HG03175 (cell line): ENCODE measurements around the gene DNM3.
"Not testable (repeated sequence)": the region's sequence is repeated elsewhere in the genome, so short reads cannot be mapped to it uniquely, and the experiment has no call there.

Experiments used
- ATAC-seq: cut with Tn5 transposase; IDR thresholded peaks from one replicate; pipeline ENCODE4 v1.9.1; 2021; ENCODE audit warnings: mild to moderate bottlenecking, moderate library complexity; ENCODE audit not compliant: unreplicated experiment

DNM3 gene

DNA sequence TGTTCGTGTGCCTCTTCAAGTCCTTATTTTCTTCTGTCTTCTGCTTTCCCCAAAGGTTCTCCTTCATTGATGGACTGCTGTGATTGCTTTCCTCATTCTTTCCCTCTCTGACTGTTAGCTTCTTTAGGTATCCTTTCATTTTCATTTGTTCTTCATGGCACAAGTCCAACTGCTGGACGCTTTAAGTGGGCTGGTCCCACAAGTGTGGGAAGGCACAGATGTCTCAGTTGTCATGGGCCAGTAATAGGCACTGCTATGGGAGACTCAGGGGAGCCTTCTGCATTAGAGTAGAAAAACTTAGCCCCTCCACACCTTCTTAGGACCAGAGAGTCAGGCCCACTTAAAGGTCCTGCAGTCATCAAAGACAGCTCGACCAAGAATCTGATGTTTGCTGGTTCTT, 456.8 kb downstream of the DNM3 start:
- ATAC-seq = no peak

DNA sequence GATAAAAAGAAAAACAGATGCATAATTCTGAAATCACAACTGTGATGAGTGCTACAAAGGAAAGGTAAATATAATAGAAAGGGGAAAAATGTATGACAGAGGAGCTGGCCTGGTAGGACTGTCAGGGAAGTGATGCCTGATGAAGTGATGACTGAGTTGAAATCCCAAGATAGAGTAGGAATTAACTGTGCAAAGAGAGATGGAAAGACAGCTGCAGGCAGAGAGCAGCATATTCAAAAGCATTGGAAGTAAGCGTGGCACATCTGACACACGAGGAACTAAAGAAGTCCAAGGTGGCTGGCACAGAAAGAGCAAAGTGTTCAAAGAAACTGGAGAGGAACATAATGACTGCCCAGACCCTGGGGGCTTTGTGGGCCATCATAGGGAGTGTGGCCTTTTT, 457.6 kb downstream of the DNM3 start:
- ATAC-seq = no peak

DNA sequence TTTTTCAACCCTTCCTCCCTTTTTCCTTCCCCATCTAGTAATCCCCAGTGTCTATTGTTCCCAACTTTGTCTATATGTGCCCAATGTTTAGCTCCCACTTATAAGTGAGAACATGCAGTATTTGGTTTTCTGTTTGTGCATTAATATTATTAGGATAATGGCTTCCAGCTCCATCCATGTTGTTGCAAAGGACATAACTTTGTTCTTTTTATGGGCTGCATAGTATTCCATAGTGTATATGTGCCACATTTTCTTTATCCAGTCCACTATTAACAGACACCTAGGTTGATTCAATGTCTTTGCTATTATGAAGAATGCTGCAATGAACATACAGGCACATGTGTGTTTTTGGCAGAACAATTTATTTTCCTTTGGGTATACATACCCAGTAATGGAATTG, 458.2 kb downstream of the DNM3 start:
- no peak for ATAC-seq

DNA sequence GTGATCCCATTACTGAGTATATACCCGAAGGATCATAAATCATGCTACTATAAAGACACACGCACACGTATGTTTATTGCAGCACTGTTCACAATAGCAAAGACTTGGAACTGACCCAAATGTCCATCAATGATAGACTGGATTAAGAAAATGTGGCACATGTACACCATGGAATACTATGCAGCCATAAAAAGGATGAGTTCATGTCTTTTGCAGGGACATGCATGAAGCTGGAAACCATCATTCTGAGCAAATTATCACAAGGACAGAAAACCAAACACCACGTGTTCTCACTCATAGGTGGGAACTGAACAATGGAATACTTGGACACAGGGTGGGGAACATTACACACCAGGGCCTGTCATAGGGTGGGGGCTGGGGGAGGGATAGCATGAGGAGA, 466.2 kb downstream of the DNM3 start:
- ATAC-seq = not testable (repeated sequence)

DNA sequence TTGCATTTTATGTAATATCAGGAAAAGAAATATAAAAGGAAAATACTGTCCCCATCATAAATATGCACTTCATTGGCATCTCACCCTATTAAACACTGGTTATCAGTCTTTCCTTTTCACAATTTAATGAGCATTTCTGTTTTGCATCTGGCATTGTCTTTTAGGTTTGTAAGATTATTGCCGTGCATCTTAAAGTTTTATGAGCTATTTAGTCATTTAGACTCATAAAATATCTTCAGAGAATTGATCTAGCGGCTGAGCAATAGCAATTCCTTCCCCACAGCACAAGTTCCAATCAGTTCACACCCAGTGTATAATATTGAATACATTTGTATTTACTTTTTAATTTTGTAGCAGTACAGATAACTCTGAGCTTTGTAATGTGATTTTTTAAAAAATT, 466.8 kb downstream of the DNM3 start:
- no peak for ATAC-seq

DNA sequence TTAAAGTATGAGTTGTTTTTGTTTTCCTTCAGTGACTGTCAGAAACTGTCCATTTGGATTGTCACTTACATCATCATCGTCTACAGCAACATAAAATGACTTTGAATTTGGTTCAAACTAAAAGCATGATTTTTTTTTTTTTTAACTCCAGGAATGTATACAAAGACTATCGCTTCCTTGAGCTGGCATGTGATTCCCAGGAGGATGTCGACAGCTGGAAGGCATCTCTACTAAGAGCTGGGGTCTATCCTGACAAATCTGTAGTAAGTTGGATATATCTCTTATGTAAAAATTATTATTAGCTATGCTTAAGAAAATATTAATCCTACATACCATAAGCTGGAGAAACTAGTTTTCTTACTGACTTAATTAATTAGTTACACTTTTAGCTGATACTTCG, 467.3 kb downstream of the DNM3 start:
- no peak for ATAC-seq

DNA sequence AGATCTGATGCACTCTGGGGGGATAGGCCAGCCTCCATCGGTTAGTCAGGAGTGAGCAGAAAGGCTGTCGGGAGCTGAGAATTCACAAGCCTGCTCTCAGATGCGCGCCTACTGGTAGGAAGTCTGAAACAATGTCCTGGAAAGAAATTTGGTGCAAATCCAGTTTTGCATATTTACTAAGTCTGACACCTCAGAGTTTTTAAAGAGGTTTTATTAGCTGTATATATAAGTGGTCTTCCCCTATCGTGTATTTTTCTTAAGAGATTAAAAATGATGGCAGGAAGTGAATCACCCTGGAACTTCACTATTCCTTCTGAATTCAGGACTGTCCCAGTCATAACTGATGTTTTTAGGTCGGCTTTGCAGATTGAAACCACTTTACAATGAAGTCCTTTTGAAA, 479.4 kb downstream of the DNM3 start:
- no peak for ATAC-seq

DNA sequence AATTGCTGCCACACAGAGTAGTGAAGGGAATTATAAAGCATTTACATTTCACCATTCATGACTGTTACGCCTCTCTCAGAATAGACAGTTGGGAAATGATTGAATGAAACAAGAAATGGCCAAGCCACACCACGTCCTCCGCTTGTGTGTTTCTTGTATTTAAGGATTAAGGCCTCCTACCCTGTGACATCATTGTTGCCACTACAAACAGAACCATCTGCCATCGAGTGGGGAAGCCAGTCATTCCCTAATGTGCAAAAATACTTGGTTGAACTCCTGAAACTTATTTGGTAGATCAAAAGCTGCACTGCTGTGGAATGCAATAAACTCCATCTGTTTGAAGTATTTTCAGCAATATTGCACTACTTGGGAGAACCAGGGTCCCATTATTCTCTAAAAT, 480.2 kb downstream of the DNM3 start:
- no peak for ATAC-seq

DNA sequence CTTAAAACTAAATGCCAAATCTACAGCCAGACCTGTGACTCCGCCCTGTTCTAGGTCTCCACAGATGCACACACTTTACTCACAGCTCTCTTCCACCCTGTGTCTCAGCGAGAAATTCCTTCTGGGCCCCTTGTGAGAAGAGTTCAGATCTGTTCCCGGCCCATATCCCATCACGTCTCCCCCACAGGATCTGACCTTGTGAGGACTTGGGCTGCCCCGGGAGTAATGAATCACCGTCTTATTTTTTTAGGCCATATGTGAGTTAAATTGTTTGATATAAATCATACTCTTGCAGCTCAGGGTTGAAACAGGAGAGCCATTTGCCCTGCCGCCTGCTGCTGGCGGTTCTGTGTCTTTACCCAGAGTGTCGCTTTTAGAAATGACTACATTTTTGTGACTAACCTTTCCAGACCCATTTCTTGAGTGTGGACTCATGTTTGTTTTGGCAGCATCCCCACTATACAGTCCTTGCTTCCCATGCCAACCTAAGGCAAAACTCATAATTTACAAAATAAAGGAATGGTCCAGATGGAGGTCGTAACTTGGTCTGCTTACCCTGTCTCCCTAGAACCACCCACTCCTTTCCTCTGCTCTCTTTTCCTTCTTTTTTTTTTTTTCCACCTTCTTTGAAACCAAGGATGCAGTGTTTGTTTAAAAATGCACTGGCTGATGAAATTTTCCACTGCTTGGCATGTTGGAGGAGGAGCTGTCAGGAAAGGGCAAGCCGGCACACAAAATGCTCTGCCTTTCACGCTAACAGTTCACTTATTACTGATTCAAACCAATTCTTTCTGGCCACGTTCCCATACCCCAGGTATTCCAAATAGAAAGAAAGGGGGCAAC, 481.1 kb downstream of the DNM3 start:
- ATAC-seq = no peak

DNA sequence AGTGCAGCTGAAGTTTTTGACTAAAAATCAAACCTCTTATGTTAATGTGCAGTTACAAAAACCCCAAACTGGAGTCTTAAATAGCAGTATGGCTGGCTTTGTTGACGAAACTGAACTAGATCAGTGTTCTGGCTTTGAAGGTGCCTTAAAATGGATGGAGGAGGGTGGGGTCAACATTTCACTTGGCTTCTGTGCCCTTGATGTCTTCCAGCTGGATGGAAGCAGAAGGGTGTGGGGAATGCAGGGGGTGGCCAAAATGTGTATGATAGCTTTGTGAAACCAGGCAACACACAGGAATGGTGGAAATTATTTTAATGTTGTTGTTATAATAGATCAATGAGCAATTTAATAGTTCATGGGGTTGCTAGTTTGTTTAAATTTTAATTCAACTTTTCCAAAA, 482.4 kb downstream of the DNM3 start:
- no peak for ATAC-seq

DNA sequence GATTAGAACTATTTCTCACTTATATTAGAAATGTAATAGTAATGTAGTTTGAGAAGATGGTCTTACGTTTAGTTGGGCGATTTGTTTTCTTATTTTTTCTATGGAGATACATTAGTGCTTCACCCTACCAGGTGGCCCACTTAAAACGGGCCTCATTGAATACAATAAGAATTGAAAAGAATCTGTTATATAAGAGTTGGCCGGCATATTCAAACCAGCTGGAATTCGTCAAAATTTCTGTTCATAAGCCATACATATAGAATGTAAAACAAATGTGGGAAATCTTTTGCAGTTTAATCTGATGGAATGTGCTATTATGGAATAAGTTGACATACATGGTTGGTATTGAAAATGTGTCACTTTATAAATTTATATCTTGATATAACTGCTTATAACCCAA, 482.8 kb downstream of the DNM3 start:
- ATAC-seq = no peak

DNA sequence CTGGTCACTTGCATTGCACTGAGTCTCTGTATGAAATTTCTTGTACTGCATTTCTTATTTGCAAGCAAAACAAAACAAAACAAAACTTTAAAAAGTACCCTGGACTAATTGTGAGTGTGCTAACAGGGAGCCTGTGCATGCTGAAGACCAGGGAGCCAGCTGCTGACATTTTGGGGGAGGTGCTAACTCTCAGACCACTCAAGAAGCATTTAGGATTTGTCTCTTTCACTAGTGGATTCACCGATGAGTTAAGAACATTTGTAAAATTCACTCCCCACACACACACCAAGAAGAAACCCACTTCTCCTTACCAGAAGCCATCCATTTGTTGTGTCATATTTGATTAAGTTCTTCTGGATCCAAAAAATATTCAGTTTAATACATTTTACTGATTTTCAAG, 483.5 kb downstream of the DNM3 start:
- no peak for ATAC-seq

DNA sequence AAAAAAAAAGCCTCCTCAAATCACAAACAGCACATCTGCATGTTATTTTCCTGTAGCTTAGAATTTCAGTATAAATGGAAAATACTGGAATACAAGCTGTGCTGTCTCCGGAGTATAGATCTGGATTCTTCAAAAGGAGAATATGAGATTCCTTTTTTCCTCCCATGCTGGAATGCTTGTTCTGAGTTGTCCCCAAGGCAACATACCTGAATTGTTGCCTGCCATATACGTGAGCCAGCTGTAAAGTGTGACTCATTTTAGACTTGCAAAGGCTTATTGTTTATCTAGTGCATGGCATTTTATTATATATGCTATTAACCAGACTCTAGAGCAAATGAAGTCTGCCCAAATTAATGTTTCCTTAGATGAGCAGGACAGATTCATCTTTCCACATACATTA, 484.2 kb downstream of the DNM3 start:
- no peak for ATAC-seq

DNA sequence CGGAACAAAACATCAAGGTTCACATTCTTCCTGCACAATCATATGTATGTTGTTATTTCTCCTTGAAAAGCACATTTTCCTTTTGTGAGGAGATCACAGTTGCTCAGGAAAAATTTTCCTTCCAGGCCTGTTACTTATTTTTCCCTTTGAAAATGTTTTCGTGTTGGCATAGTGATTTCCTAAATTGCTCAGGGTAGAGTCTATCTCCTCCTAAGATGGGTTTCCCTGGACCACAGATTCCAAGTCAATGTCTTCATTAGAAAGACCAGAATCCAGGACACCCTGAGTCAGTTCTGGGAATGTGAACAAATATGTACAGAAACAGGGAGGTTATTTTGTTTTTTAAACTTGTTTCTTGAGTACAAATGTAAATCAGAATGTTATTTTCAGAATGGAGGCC, 484.8 kb downstream of the DNM3 start:
- ATAC-seq = no peak

DNA sequence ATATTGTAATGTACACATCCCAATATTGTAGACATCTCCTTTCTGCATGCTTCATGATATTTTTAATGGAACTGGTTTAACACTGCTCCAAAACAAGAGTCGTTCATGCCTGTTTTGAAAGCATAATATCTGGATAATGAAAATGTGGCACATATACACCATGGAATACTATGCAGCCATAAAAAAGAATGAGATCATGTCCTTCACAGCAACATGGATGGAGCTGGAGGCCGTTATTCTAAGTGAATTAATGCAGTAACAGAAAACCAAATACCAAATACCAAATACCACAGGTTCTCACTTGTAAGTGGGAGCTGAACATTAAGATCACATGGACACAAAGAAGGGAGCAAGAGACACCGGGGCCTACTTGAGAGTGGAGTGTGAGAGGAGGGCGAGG, 487.0 kb downstream of the DNM3 start:
- ATAC-seq = no peak

DNA sequence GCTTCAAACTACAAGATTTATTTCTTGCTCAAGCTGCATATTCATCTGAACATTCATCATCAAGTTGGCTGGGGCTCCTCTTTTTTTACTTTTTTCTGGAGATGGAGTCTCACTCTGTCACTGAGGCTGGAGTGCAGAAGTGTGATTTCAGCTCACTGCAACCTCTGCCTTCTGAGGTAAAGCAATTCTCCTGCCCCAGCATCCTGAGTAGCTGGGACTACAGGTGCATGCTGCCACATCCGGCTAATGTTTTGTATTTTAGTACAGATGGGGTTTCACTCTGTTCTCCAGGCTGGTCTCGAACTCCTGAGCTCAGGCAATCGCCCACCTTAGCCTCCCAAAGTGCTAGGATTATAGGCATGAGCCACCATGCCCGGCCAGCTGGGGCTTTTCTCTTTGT, 490.9 kb downstream of the DNM3 start:
- no peak for ATAC-seq

DNA sequence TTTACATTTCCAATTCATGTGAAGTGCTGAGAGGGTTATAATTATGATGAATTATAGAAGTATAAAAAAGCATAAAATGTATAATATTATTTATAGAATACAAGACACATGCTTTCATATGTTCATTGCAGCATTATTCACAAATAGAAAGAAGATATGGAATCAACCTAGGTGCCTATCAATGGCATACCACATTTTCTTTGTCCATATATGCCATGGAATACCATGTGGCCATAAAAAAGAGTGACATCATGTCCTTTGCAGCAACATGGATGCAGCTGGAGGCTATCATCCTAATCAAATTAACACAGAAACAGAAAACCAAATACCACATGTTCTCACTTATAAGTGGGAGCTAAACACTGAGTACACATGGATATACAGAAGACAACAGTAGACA, 494.1 kb downstream of the DNM3 start:
- no peak for ATAC-seq

DNA sequence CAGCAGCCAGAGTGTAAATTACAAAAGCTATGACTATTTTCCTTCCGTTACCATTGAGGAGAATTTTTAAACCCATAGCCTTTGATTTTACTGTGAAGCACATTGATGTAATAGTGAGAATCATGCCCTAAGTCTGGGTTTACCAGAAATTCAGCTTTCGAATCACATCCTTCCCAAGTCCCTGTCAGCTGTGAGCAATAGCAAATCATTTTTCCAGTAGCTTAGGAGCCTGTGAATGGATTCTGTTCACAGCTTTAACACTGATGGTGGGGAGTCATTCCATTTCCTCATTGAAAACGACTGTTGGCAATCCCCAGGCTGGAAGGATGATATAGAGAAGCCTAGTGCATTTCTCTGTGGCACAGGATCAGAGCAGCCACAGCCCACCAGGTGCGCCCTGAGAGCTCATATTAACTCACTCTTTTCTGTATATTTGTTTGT, 497.0 kb downstream of the DNM3 start:
- ATAC-seq = no peak

DNA sequence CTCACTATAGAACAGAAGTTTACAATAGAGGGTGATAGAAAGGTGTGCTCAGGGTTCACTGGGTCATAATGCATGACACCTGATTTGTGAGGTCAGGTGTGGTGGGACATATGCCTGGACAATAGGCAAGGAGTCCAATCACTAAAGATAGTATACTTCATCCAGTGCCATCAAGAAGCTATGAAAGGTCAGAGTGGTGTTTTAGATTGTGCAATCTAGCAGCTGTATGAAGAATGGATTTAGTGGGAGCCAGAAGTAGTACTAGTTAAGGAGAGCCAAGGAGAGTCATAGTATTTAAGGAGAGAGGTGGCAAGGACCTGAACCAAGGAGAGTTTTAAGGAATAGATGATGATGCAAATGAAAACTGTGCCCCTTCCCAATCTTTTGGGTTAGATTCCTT, 498.5 kb downstream of the DNM3 start:
- no peak for ATAC-seq

DNA sequence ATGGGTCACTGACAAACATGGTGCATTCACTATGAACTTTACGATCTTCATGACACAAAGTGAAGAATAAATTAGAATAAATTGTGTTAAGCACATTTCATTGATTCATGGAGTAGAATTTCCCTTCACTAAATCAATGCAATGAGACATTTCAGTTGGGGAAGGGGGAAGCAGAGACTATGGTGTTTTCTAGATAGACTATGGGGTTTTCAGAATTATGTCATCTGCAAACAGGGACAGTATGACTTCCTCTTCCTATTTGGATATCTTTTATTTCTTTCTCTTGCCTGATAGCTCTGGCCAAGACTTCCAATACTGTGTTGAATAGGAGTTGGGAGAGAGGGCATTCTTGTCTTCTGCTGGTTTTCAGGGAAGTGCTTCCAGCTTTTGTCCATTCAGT, 499.2 kb downstream of the DNM3 start:
- no peak for ATAC-seq

DNA sequence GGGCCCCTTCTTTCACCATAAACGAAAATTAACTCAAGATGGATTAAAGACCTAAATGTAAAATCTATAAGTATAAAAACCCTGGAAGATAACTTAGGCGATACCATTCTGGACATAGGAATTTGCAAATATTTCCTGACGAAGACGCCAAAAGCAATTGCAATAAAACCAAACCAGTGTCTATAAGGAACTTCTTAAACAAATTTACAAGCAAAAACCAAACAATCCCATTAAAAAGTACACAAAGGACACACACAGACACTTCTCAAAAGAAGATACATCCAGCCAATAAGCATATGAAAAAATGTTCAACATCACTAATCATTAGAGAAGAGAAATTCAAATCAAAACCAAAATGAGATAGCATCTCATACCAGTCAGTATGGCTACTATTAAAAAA, 500.4 kb downstream of the DNM3 start:
- no peak for ATAC-seq

DNA sequence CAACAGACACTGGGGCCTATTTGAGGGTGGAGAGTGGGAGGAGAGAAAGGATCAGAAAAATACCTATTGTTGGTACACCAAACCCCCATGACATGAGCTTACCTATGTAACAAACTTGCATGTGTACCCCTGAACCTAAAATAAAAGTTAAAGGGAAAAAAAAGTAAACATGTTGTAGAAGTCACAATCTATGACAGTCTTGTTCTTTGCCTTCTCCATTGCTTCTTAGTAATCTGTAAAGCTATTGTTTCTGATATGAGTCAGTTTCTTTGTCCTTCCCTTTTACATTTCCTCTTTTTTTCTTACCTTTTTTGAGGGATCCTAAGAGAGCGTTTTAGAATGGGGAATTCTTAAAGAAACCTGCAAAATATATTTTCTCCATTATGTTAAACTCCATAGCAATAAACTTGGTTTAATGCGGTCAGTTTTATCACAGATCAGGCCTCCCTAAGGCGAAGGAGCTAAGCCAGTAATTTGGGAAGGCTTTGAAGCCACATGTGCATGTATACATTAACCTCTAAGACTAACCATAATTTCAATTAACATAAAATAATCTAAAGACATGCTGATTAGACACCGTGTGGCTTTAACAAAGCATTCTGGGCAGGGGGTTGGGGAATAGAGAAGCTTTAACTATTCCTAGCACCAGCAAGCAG, 501.4 kb downstream of the DNM3 start:
- peak; percentile 46 for ATAC-seq
